NCI-H748 treated with DMSO at 0.1 percent for 48 hours (cell line): Measurements from ENCODE around the gene CLEC4M.
"Not testable (repeated sequence)": the region's sequence is repeated elsewhere in the genome, so short reads cannot be mapped to it uniquely, and the experiment has no call there.

Experiments
- DNase-seq: peaks from one replicate; lab custom pipeline; 2025; lab: John Stamatoyannopoulos, UW

The CLEC4M gene

DNA sequence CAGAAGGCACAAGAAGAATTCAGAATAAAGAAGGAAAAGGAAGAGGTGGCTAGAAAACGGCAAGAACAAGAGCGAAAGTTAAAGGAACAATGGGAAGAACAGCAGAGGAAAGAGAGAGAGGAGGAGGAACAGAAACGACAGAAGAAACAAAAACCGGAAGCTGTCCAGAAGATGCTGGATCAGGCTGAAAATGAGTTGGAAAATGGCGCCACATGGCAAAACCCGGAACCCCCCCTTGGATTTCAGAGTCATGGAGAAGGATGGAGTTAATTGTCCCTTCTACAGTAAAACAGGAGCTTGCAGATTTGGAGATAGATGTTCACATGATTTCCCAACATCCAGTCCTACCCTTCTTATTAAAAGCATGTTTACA, 22.4 kb upstream of the CLEC4M start:
- no peak for DNase-seq

DNA sequence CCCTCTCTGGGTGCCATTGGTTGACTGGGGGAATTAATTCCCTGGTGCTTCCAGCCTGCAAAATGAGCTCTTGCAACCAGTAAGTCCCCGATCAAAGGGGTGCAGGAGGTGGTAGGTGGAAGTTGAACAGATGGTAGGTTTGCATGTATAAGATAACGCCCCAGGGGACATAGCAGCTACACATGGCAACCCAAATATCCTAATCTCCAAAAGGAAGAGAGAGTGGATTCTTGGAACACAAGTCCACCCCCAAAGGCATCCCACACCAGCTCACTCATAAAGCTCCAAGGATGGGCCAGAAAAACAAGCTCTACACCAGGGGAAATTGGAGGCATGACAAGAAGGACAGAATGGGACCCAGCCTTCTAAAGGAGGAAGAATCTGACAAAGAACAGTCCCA, 20.5 kb upstream of the CLEC4M start:
- no peak for DNase-seq

GRCh38 chr19:7742991-7743390, 20.1 kb upstream of the CLEC4M start:
- DNase-seq: no peak

DNA sequence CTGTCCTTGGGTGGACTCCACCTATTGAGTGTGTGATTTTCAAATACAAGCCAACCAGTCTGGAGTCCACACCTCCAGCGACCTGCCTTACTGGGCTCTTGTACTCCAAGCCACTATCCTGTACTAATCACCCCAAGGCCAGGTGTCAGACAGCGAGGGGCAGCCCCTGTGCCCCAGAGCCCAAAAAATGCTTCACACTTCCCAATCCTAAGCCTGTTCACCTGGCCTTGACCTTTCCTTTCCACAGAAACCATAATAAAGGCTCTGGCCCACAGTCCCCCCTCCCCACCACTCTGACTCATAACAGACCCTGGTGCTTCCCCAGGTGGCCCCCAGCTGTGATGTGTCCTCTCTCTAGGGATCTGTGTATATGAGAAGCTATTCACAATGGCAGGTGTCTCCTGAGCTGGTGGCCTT, 19.6 kb upstream of the CLEC4M start:
- DNase-seq: no peak

- DNase-seq: no peak
Measured at GRCh38 chr19:7744199-7744786, 18.8 kb upstream of the CLEC4M start.

GRCh38 chr19:7744871-7745650, 18.0 kb upstream of the CLEC4M start:
- DNase-seq: no peak

DNA sequence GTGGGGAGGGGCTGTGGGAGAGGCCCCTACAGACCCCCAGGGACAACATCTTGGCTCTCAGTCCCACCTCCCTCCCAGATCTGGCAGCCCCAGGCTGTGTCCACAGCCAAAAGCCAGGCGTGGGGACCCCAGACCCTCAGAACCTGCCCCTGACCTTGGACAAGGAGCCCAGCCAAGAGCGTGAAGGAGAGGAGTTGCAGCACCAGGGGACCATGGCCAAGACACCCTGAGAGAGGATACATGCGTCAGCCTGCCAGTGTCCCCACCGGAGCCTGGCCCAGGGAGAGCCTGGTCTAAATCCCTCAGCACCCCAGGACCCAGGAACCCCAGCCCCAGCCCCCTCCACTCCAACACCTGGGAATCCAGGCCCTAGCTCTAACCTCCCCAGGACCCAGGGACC, 16.7 kb upstream of the CLEC4M start:
- not testable (repeated sequence) for DNase-seq

GRCh38 chr19:7746903-7747884, 15.8 kb upstream of the CLEC4M start, which contains the start of gene CD209:
TSS of gene CD209 (minus strand) at chr19:7747534. CDS start at chr19:7747511, 23 bp downstream.
- DNase-seq: no peak

DNA sequence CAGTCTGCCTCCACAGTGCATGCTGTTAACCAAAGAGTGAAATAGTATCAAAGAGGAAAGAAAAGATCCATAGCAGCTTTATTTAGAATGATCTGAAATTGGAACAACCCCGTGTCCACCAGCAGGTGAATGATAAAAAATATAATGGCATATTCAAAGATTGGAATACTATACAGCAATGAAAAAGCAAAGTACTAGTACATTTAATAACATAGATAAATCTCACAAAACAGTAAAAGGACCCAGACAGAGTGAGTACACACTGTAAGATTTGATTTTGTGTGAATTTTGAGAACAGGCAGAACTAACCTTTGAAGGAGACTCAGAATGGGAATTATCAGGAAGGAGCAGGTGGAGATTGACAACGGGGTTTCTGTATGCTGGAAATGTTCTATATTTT, 14.9 kb upstream of the CLEC4M start:
- no peak for DNase-seq

- peak; percentile 3 for DNase-seq
Measured at GRCh38 chr19:7748756-7749155, 14.3 kb upstream of the CLEC4M start.

DNA sequence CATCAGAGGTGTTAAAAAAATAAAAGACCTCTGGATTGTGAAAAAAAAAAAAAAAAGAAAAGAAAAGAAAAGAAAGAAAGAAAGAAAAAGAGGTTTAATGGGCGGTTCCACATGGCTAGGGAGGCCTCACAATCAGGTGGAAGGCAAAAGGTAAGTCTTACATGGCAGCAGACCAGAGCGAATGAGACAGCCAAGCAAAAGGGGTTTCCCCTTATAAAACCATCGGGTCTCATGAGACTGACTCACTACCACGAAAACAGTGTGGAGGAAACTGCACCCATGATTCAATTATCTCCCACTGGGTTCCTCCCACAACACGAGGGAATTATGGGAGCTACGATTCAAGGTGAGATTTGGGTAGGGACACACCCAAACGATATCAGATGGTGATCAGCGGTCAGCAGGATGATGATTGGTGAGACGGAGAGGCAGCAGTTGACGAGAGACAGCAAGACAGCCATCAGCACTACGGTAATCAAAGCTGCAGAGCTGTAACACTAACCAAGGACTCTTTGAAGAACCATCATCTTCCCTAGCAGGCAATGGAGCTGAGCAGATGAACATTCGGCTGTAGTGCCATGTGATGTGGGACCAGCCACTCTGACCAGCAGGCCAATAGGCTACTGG, 11.8 kb upstream of the CLEC4M start:
- no peak for DNase-seq

GRCh38 chr19:7756258-7756657, 6.8 kb upstream of the CLEC4M start:
- DNase-seq: no peak

GRCh38 chr19:7757358-7757757, 5.7 kb upstream of the CLEC4M start:
- no peak for DNase-seq

DNA sequence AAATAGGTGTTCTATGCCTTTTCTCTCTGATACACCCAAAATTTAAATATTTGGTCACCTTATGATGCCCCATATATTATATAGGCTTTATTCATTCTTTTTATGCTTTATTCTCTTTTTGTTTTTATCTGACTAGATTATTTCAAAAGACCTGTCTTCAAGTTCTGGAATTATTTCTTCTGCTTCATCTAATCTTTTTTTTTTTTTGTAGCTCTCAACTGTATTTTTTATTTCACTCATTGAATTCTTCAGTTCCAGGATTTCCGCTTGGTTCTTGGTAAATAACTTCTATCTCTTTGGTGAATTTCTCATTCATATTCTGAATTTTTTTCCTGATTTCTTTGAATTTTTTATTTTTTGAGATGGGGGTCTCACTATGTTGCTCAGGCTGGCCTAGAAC, 3.9 kb upstream of the CLEC4M start:
- DNase-seq: no peak

DNA sequence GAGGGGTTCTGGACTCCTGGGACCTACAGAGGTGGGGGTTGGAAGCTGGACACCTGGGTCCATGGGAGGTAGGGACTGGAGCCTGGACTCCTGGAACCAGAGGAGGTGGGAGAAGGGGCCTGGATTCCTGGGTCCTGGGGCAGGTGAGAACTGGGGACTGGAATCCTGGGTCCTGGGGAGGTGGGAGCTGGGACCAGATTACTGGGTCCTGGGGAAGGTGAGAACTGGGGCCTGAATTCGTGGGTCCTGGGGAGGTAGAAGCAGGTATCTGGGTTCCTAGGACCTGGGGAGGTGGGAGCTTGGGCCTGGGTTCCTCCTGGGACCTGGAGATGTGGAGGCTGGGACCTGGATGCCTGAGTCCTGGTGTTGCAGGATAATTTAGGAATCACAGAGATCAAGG, 653 bp downstream of the CLEC4M start:
- no peak for DNase-seq

DNA sequence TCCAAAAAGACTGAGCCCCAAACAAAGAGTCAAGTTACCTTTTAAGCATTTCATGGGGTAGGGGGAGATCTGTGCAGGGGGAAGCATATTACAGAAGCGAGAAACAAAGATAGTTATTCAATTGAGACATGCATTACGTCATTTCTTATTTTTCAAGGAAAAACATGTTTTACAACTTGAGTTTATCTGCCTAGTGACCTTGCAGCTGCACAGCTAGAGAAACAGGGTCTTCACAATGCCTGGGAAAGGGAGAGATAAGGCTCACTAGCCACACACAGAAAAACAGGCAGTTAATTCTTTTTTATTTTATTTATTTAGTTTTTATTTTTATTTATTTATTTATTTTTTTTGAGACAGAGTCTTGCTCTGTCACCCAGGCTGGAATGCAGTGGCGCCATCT, 1.1 kb downstream of the CLEC4M start:
- not testable (repeated sequence) for DNase-seq

DNA sequence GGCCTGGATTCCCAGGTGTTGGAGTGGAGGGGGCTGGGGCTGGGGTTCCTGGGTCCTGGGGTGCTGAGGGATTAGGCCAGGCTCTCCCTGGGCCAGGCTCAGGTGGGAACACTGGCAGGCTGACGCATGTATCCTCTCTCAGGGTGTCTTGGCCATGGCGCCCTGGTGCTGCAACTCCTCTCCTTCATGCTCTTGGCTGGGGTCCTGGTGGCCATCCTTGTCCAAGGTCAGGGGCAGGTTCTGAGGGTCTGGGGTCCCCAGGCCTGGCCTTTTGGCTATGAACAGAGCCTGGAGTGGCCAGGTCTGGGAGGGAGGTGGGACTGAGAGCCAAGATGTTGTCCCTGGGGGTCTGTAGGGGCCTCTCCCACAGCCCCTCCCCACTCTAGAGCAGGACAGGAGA, 2.0 kb downstream of the CLEC4M start:
- DNase-seq: not testable (repeated sequence)

DNA sequence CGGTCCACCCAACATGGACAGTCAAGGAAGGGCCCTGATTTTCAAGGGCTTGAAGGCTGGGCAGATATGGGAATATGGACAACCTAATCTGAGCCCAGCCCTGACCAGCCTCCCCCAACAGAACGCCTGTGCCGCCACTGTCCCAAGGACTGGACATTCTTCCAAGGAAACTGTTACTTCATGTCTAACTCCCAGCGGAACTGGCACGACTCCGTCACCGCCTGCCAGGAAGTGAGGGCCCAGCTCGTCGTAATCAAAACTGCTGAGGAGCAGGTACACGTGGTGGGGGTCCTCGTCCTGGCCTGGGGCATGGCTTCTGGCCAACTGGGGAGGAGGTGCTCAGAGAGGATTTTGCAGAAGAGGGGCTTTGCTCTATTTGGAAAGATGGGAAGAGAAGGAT, 3.5 kb downstream of the CLEC4M start:
- no peak for DNase-seq

GRCh38 chr19:7767487-7767886, 4.4 kb downstream of the CLEC4M start:
- no peak for DNase-seq

DNA sequence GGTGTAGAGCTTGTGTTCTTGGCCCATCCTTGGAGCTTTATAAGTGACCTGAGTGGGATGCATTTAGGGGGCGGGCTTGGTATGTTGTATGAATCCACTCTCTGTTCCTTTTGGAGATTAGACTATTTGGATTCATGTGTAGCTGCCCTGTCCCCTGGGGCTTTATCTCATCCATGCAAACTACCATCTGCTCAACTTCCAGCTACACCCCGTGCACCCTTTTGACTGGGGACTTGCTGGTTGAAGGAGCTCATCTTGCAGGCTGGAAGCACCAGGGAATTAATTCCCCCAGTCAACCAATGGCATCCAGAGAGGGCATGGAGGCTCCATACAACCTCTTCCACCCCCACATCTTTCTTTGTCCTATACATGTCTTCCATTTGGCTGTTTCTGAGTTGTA, 6.1 kb downstream of the CLEC4M start:
- no peak for DNase-seq

DNA sequence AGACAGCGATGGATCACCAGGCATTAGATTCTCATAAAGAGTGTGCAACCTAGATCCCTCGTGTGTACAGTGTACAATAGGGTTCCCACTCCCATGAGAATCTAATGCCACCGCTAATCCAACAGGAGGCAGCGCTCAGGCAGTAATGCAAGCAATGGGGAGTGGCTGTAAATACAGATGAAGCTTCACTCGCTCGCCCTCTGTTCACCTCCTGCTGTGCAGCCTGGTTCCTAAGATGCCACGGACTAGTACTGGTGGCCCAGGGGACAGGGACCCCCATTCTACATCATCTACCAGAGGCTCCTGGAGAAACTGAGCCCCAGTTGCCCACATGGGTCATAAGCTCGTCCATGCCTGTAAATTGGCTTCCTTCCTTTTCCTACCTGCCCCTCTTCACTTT, 8.0 kb downstream of the CLEC4M start:
- DNase-seq: no peak

DNA sequence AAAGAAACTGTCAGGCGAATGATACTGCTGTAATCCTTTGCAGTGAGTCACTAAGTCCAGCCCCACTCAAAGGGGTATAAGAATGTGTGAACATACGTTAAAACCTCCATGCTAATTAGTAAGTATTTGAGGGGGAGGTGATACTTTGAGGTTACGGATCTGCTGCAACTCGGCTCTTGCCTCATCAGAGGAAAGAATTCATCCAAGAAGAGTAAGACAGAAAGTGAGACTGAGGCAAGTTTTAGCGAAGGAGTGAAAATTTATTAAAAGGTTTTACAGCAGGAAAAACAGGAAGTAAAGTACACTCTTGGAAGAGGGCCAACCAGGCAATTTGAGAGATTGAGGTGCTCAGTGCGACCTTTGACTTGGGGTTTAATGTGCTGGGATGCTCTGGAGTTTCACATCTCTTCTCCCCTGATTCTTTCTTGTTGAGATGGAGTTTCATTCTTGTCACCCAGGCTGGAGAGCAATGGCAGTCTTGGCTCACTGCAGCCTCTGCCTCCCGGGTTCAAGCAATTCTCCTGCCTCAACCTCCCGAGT, 9.8 kb downstream of the CLEC4M start:
- no peak for DNase-seq
